Stimulated activated effector memory CD8-positive, alpha-beta T cell treated with anti-CD3 and anti-CD28 coated beads, Interleukin-12 subunit alpha, Interleukin-12 subunit beta, amount 100 ng/mL, for 72 hours (primary cell): Measurements from ENCODE around the gene PTPRN2.

Source experiments
- ATAC-seq: fragments of 150-1000 bp; cut with Tn5 transposase; 2 replicates; pipeline ENCODE4 v1.10.0; 2021
- DNase-seq, 2 donors: peaks; one replicate each; pipeline ENCODE4 v3.0.0; 2021 to 2022; ENCODE audit warnings: low spot score in 2 of 2
- H3K27ac Mint-ChIP-seq: one replicate; pipeline ENCODE4 v1.8.0; 2022; ENCODE audit warnings: mild to moderate bottlenecking, mixed read lengths
- H3K36me3 Mint-ChIP-seq: one replicate; pipeline ENCODE4 v1.8.0; 2022; ENCODE audit warnings: mild to moderate bottlenecking, mixed read lengths
- H3K4me1 Mint-ChIP-seq: one replicate; pipeline ENCODE4 v1.8.0; 2022; ENCODE audit warnings: mixed read lengths
- H3K4me3 Mint-ChIP-seq: one replicate; pipeline ENCODE4 v1.8.0; 2022; ENCODE audit warnings: mild to moderate bottlenecking, mixed read lengths
- H3K9me3 Mint-ChIP-seq: one replicate; pipeline ENCODE4 v1.8.0; 2022; ENCODE audit warnings: mixed read lengths

PTPRN2 gene

DNA sequence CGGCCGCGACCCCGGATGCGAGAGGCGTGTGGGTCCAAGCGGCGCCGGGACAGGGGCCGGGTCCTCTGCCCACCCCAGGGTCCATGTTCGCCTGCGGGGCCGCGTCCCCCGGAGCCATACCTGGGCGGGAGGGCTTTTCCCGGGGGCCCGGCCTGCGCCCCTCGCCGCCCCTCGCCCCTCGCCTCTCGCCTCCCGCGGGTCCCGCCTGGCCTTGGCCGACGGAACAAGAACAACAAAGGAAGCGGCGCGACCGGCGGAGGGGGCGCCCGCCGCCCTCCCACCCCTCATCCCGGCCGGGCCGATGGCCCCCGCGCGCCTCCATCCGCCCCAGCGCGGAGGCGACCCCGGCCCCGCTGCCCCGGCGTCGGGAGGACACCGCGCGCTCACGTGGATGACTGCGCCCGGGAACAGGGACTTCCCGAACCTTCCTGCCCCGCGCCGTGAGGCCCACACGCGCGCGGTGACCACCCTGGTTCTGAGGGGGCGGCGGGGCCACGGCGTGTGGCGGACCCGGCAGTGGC lies 902.7 kb downstream of the PTPRN2 start:
- H3K9me3 Mint-ChIP-seq = no peaks in the 10 kb centered on the region
- no peak overlapping the region for H3K27ac Mint-ChIP-seq
- H3K4me1 Mint-ChIP-seq = peaks cover 6% of the 10 kb centered on the region
- no peaks in the 10 kb centered on the region for H3K36me3 Mint-ChIP-seq
- no peak overlapping the region for H3K4me3 Mint-ChIP-seq
- ATAC-seq = no peak
- no peak for DNase-seq

DNA sequence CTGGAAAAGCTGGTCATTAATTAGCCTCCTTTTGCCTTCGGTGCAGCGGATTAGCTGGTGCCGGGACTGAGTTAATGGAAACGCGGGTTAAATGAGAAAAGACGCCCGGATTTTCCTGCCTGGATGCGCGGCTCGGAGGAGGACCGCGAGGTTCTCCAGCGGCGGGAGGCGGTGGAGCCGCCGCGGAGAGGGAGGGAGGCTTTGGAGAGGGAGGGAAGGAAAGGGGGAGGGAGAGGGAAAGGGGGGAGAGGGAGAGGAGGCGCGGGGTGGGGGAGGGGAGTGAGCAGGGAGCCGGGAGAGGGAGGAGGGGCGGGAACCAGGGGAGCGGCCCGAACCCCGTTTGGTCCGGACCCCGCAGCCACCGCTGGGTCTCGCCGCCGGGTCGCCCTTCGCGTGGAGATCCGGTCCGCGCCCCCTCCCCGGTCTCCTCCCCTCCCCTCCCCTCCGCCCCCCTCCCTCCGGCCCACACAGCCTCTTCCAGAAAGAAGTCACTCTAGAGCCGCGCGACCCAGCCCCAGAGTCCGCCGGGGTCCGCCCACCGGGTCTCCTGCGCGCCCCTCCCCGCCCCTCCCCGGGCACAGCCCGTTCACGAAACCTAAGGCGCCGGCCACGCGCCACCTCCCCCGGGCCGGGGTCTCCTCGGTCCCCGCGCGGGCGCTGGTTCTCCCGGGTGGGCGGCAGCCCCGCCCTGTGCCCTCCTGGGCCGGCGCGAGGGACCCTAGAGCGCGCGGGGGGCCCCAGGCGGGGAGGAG lies 903.3 kb downstream of the PTPRN2 start:
- H3K4me1 Mint-ChIP-seq = peaks cover 6% of the 10 kb centered on the region
- no peak overlapping the region for H3K27ac Mint-ChIP-seq
- H3K4me3 Mint-ChIP-seq = no peak overlapping the region
- no peaks in the 10 kb centered on the region for H3K36me3 Mint-ChIP-seq
- ATAC-seq = no peak
- no peak for DNase-seq
- no peaks in the 10 kb centered on the region for H3K9me3 Mint-ChIP-seq

DNA sequence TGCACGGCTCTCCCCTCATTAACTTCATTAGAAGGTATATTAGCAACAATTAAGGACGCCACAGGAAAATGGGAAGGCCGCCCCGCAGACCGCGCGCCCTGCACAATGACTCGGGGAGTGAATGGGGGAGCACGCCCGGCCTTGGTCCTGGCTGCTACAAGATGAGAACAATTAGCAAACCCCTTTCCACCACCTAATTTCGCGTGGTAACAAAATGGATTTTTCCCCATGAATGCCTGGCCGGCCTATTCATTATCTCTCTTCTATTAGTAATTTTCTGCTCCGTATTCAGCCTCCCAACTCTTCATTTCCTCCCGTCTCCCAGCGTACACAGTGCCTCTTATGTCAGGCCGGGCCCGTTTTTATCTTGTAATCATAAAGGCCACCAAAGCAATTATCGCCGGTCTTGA lies 903.9 kb downstream of the PTPRN2 start:
- no peak overlapping the region for H3K4me3 Mint-ChIP-seq
- H3K4me1 Mint-ChIP-seq = peaks cover 6% of the 10 kb centered on the region
- no peak overlapping the region for H3K27ac Mint-ChIP-seq

DNA sequence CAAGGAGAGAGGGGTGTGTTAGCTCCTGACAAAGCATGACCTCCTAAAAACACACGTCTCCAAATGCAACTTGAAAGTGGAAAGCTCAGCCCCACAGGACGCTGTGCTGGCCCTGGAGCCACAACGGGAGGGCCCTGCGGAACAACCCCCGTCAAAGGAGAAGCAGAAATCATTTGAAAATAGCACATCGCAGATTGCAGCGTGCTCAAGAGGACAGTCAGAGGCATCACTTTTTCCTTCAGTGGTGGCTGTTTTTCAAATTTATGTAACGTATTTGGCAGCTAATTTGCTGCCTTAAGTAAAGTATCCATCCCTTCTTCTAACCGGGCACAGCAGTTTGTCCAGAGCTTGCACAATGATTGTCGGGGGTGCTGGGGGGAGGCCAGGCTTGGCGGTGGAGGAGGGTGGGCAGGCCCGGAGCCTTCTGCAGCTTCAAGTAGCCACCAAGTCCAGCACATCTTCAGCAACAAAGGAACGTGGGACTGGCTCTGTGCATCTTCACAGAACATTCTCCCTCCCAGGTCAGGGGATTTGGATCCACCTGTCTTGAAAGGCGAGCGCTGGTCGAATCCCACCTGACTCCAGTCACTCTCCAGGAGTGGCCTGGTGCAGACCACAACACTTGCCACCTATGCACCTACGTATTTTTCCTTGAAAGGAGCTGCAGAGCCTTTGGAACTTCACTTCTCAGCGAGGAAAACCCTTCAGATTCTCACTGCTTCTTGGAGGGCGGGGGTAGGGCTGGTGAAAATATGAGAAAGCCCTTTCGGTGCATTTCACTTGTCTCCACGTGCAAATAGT lies 904.5 kb downstream of the PTPRN2 start:
- DNase-seq (no peak), ATAC-seq (no peak)
- Mint-ChIP-seq H3K36me3 (no peaks in the 10 kb centered on the region), H3K4me1 (peaks cover 6% of the 10 kb centered on the region), H3K27ac (no peak overlapping the region), H3K9me3 (no peaks in the 10 kb centered on the region), H3K4me3 (no peak overlapping the region)

More for the DNA sequence above, 903.9 kb downstream of the PTPRN2 start:
- ATAC-seq (no peak), DNase-seq (no peak)
- no peaks in the 10 kb centered on the region for H3K36me3 Mint-ChIP-seq
- H3K9me3 Mint-ChIP-seq = no peaks in the 10 kb centered on the region

DNA sequence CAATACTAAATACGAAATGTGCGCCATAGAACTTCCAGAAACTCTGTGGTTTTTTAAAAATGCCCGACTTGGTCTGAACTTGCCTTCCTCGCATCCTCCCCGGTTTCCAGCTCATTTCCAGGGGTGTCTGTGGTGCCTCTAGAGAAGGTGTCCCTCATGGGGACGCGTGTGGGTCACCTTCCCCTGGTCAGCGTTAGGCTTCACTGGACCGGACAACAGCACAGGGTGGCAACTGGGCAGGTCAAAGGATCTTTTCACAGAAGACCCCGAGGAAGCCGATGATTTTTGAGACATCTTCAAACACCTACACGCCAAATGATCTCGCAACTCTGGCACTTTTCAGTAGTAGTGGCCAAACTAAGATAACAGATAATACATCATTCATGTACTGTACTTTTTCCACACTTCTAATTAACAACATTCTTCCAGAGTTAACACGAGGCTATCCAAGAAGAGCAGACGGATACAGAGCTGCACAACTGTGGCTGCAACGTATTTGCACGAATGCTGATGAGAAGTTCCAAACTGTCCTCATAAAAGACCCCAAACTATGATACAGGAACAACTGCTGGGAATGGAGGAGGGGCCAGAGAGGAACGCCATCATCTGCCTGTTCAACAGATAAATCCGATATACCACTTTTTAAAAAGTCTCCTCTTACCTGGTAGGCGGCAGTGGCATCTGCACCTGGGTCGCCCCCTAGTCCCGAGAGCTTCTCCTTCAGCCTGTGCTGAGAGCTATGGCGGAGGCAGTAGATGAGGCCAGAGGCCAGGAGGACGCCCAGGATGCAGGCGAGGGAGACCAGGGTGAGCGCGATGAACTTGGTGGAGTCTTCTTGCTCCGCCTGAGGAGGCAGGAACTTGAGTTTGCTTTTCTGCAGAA lies 905.3 kb downstream of the PTPRN2 start:
- Mint-ChIP-seq H3K36me3 (no peaks in the 10 kb centered on the region), H3K4me1 (peaks cover 6% of the 10 kb centered on the region), H3K4me3 (no peak overlapping the region), H3K9me3 (no peaks in the 10 kb centered on the region), H3K27ac (no peak overlapping the region)
- ATAC-seq = no peak
- no peak for DNase-seq

DNA sequence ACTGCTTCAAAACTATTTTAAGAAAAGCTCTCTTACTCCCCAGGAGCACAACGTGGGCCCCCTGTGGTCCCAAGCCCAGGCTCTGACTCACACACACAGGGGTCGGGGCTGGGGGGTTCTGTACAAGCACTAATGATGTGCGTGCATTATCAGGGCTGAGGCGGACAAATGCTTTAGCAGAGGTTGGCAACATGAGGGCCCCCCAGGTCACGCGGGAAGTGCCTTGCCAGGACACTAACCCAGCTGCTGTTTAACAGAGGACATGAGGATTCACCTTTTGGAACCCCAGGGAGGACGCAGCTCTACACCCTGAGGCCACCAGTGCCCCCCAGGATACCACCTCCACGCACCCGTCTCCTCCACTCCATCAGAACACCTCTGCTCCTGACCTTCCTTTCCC lies 908.0 kb downstream of the PTPRN2 start:
- Mint-ChIP-seq H3K4me3 (no peak overlapping the region), H3K9me3 (no peaks in the 10 kb centered on the region), H3K4me1 (peaks cover 6% of the 10 kb centered on the region), H3K27ac (no peak overlapping the region), H3K36me3 (no peaks in the 10 kb centered on the region)
- no peak for ATAC-seq
- no peak for DNase-seq

DNA sequence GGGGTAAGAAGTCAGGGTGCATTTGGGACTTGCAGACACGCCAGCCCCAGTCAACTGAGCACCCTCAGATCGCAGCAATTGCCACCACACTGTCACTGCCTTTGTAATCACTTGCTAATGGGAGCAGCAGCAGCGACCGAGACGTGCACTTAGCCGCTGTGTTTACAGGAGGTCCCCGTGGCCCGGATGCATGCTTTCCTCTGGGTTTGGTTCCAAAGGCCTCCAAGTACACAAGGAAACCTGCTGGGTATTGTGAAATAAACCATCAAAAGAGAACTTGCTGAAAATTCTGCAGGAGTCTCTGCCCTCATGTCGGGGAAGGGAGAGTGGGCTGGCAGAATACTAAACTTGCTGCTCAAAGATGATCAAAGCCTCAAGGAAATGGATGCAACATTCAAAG lies 909.1 kb downstream of the PTPRN2 start:
- H3K9me3 Mint-ChIP-seq = no peaks in the 10 kb centered on the region
- DNase-seq = no peak
- ATAC-seq = no peak
- H3K36me3 Mint-ChIP-seq = no peaks in the 10 kb centered on the region
- H3K4me1 Mint-ChIP-seq = no peaks in the 10 kb centered on the region
- H3K4me3 Mint-ChIP-seq = no peak overlapping the region
- H3K27ac Mint-ChIP-seq = no peak overlapping the region

DNA sequence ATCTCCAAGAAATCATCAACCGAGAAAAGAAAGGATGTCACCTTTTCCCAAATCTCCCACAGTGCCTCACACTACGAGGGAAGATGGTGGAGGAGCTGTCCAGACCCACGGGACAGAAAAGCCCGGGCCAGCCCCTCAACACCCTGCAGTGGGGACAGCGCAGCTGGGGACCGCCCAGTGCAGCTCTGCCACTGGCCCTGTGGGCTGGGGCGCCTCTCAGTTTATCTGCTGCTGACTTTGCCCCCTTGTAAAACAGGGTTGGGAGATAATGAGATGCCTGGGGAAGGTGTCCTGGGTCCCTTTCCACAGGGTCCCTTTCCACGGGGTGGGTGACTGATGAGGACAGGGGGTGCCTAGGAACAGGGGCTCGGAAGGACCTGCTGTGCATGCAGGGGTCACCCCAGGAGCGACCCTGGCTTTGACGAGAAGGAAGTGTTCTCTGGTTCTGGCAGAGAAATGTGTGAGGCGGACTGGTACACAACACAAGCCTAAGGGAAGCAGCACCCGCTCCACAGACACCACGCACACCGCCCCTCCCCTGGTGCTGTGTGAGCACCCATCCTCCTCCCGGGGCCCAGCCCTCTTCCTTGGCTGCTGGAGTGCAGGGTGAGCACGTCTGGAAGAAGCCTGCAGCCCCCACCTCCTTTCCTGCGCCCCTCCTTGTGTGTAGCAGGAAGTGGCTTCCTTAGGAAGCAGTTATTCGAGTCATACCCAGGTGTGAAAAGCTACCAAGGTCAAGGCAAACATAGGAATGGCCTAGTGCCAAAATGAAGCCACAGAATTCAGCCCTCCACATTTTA lies 911.0 kb downstream of the PTPRN2 start:
- Mint-ChIP-seq H3K27ac (no peak overlapping the region), H3K9me3 (no peaks in the 10 kb centered on the region), H3K4me3 (no peak overlapping the region), H3K36me3 (no peaks in the 10 kb centered on the region), H3K4me1 (no peaks in the 10 kb centered on the region)
- DNase-seq (no peak), ATAC-seq (no peak)

DNA sequence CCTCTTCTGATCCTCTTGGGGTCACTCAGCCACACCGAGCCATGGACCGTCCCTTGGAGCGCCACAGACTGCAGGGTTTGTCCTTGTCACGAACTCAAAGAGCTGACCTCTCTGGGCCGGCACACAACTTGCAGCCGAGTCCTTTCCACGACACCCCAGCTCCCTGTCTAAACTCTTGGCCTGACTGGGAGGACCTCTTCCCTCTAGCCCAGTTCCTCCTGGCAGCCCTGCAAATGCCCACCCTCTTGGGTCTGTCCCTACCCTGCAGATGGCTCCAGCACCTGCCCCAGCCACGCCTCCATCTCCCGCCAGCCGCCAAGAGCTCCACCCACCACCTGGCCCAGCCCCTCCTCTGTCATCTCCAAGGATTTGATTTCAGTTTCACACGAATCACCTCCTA lies 911.6 kb downstream of the PTPRN2 start:
- Mint-ChIP-seq H3K4me3 (no peak overlapping the region), H3K36me3 (no peaks in the 10 kb centered on the region), H3K27ac (no peak overlapping the region), H3K9me3 (no peaks in the 10 kb centered on the region), H3K4me1 (no peaks in the 10 kb centered on the region)
- ATAC-seq (no peak), DNase-seq (no peak)

DNA sequence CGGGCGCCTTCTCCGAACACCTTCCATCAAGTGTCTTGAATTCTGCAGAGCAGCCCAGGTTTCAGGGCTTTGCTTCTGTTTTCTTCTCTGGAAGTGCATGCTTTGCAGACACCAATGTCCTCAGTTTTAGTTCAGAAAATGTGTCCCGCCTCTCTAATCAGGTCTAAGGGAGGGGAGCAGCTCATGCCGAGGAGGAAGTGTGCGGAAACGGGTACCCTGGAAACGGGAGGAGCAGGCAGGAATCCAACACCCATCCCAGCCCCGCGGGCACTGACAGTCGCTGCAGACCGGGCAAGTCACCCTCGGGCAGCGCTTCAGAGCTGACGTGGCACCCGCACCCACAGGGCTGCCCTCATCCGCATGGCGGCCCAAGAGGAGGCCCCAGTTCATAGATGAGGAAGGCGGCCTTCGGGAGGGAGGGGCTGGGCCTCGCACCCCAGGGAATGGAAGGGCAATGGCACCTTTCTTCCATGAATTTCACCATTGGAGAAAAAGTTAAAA lies 912.1 kb downstream of the PTPRN2 start:
- no peaks in the 10 kb centered on the region for H3K9me3 Mint-ChIP-seq
- no peaks in the 10 kb centered on the region for H3K36me3 Mint-ChIP-seq
- no peak overlapping the region for H3K27ac Mint-ChIP-seq
- no peak overlapping the region for H3K4me3 Mint-ChIP-seq
- no peak for DNase-seq
- H3K4me1 Mint-ChIP-seq = no peaks in the 10 kb centered on the region
- ATAC-seq = no peak

DNA sequence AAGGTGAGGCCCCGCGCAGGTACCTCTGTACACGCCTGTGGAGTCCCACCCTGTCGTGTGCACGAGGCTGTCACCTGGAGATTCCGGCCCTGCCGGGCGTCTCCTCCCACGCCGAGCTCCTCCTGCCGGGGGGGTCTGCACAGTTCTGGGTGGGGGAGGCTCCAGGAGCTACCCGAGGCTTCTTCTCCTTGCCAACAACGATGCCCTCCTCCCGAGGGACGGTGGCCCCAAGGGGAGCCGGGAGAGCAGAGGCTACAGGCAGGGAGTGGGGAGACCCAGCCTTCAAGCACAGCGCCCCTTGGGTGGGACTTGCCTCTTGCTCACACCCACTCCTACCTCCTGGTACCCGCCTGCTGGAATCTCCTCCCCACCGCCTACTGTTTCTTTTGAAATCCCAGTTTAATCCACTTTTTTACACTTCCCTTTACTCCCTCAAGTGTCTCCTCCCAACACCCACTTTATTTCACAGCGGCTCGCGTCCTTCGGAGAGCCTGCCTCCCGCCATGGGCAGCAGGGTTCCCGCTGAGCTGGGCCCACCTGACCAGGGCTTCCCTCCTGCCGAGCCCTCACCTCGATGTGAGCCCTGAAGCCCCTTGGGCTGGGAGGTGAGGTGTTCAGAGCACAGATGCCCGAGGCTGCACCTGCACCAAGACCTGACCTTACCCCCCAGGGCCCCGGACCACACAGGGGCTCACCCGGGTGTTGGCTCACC lies 912.8 kb downstream of the PTPRN2 start:
- no peak overlapping the region for H3K27ac Mint-ChIP-seq
- no peaks in the 10 kb centered on the region for H3K36me3 Mint-ChIP-seq
- no peaks in the 10 kb centered on the region for H3K9me3 Mint-ChIP-seq
- peaks cover 3% of the 10 kb centered on the region for H3K4me1 Mint-ChIP-seq
- DNase-seq (no peak), ATAC-seq (peak; percentile 26)
- H3K4me3 Mint-ChIP-seq = no peak overlapping the region

DNA sequence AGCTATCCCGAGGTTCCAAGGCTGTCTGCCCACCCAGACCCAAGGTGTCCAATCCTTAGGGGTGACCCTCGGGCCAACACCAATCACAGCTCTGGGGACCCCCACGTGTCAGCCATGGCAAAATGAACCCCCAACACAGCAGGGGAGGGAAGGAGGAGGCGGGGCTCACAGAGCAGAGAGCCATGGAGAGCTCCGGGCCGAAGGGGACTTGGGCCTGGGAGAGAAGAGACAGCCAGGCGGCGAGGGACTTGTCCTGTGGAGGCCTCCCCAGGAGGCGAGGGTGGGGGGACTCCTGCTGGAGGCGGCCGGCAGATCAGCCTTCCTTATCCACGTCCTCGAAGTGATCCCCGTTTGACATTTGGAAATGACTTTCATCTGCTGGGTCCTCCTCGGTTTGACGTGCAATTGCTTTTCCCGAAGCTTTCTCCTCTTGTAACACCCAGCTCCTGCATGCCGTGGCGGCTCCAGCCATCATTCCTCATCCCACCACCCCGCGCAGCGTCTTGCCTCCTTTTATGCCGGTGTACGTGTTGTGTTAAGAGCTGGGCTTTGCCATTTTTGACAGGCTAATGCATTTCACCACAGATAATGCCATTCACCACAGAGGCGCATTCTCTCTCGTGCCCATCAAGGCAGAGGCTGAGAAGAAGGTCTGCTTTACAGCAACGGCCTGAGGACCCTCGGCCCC lies 913.5 kb downstream of the PTPRN2 start:
- no peak for DNase-seq
- H3K4me1 Mint-ChIP-seq = peaks cover 6% of the 10 kb centered on the region
- H3K4me3 Mint-ChIP-seq = no peak overlapping the region
- no peak overlapping the region for H3K27ac Mint-ChIP-seq
- ATAC-seq = no peak
- H3K36me3 Mint-ChIP-seq = no peaks in the 10 kb centered on the region
- H3K9me3 Mint-ChIP-seq = no peaks in the 10 kb centered on the region

DNA sequence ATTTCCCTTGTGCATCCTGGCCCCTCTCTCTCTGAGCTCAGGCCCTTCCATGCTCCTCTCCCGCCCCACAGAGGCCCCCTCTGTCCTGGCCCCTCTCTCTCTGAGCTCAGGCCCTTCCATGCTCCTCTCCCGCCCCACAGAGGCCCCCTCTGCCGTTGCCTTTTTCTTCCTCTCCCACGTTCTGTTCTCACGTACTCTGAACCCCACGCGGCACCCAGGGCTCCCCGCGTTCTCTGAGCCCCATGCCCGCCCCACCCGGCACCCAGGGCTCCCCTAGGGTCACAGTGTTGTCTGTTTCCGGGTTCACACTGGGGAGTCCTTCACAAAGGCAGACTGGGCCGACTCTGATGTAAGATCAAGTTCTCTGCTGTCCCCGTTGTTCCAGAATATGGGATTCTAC lies 914.0 kb downstream of the PTPRN2 start:
- no peak overlapping the region for H3K27ac Mint-ChIP-seq
- no peak overlapping the region for H3K4me3 Mint-ChIP-seq
- DNase-seq = no peak
- H3K36me3 Mint-ChIP-seq = no peaks in the 10 kb centered on the region
- H3K9me3 Mint-ChIP-seq = no peaks in the 10 kb centered on the region
- no peak for ATAC-seq
- peaks cover 6% of the 10 kb centered on the region for H3K4me1 Mint-ChIP-seq
